ENCODE data around the gene RPL21.

DNA sequence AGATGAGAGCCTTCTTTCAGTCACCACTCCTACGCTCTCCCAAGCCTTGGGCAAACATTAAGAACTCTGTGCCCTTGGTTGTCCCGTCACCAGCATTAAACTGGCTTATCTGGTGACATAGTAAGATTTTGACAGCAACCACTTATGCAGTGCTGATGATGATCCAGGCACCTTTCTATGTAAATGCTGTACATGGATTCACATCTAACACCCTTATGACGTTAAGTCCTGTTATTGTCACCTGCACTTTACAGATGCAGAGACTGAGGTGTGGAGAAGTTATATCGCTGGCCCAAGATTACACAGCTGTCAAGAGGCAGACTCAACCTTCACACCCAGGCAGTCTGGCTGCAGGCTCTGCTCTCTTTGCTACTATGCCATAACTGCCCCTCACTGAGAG, 44.3 kb downstream of the RPL21 start:
- TF ChIP-seq CTCF (IDR thresholded peaks at IDR 0.05) (no peak), EZH2 (IDR thresholded peaks at IDR 0.05; ENCODE audit: borderline replicate concordance, insufficient read depth, low read depth, low read length, poor library complexity, severe bottlenecking) (no peak)
